Embryonic facial prominence (tissue), 1 donor: ENCODE data around the gene EIF4E1B.

Source experiments
- DNase-seq: peaks from one replicate; pipeline ENCODE4 v3.0.0-alpha.2; 2016; ENCODE audit errors: extremely low spot score

The EIF4E1B gene

DNA sequence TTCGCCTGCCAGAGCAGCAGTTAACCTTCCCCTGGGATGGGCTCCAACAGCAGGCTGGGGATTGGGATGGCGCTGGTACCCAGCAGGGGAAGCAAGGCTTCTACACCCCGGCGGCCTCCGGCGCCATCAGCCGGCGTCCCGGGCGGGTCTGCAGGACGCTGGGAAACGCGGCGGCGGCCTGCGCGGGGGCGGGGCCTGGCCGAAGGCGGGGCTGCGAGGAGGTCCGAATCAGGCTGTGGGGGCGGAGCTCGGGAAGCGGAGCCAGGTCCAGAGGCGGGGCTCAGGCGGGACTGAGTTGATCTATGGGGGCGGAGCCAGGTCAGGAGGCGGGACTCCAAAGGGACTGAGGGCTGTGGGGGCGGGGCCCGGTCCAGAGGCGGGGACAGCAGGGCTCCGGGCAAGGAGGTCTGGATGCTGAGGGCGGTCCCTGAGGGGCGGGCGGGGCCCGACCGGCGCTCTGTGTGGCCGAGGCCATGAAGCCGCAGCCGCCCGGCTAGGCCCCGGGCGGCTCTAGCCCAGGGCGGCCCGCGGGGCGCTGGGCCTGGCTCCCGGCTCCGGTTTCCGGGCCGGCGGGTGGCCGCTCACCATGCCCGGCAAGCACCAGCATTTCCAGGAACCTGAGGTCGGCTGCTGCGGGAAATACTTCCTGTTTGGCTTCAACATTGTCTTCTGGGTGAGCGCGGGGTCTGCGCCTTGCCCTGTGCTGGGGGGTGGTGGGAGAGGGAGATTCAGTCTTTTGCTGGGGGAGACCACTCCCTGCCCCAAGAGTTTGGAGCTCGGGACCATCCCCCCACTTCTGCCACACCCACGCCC is 16.8 kb downstream of the EIF4E1B start, which contains the start of gene TSPAN17:
TSS of gene TSPAN17 (plus strand) at position 455 of the 813 bp plus-strand sequence. CDS start at position 587, 132 bp downstream.
- peak; percentile 95 for DNase-seq

DNA sequence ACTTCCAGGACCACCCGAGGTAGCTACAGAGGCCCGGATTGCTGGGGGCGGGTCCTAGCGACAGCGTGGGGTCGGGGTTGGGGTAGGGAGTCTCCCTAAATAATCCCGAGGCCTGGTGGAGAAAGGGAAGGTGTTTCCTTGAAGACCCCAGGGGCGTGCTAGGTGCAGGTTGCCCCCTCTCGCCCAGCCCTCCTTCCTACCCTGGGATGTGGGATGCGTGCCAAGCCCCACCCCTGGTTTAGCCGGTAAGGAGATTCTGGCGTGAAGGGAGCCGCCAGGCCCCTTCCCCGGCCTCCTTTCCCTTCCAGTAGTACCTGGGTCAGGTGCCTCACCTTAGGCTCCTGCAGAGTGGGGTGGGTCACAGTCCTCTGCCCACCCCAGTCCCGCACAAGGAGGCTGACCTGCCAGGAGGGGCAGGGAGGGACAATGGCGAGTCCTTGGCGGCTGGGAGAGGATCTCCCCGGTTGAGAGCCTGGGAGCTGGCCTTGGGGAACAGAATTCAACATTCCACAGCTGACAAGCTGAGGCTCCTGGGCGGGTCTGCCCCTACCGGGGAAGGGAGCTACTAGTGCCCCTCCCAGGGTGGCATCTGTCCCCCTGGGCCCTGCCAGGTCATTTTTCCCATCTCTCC is 17.5 kb downstream of the EIF4E1B start:
- no peak for DNase-seq

DNA sequence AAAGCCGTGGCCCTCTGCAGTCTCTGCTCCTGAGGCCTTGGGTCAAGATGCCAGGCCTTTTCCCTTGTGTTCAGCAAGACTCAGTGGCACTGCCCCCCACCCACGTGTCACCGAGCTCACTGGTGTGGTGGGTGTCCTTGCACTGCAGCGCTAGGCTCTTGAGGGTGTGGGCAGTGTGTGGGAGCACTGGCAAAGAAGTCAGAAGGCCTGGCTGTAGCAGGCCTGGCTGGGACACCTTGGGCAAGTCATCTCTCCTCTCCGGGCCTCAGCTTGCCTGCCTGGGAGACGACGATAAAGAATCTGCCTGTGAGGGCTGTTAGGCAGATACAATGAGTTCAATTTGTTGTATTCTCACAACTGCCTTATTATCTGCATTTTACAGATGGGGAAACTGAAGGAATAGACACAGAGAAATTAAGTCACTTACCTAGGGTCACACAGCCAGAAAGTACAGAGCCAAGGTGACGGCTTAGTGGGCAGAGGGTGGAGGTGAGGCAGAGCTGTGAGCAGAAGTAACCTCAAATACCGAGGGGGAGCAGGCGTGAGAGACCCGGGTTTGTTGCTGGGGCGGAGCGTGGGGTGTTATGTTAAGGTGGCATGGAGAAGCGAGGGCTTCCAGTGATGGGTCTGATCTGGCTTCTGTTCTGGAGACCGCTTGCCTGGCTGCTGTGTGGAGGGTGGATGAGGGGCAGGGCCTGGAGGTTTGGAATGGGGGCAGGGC is 18.2 kb downstream of the EIF4E1B start:
- DNase-seq: no peak

DNA sequence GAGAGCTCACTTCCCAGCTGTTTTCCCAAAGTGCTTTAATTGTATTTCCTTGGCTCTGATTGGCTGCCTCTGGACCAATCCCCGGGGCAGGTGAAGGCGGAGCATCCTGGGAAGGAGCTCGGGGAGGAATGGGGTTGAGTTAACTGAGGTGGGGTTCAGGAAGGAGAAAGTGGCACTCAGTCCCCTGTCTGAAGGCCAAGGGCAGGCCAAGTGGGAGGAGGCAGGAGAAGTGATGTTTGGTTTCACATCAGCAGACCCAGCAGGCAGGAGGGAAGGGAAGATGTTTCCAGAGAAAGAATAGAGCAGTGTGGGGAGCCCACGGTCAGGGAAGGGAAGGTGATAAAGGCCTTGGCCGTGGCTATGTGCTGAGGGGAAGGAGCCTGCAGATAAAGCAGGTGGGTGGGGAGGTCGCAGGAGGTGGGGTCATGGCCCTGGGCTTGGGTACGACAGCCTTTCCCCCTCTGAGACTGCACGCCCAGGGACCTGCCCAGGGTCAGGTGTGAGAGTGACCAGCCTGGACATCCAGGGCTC is 19.9 kb downstream of the EIF4E1B start:
- no peak for DNase-seq

DNA sequence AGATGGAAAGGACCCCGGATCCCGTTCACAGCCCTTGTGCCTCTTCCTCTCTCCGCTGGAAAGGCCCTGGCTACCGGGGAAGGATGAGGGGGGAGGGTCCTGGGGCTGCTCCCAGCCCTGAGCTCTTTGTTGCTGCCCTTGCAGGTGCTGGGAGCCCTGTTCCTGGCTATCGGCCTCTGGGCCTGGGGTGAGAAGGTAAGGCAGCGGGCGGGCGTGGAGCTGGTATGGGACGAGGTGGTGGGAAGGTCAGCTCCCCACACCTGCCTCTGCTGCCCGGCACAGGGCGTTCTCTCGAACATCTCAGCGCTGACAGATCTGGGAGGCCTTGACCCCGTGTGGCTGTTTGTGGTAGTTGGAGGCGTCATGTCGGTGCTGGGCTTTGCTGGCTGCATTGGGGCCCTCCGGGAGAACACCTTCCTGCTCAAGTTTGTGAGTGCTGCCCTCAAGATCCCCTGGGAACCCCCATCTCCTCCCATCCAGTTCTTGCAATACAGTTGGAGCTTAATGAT is 21.1 kb downstream of the EIF4E1B start:
- DNase-seq: no peak

DNA sequence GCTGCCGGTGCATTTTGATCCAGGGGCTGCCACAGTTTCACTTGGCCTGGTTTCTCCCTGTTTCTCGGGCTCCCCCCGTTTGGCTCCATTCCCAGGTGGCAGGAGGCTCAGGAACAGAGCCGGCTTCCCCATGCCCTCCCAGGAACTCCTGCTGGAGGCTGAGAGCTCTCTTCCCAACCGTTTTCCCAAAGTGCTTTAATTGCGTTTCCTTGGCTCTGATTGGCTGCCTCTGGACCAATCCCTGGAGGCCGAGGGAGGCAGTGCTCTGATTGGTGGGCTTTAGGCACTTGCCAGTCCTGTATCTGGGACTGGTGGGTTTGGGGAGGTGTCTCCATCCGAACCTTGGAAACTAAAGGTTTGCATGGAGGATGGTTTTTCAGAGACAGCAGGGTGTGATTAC is 21.7 kb downstream of the EIF4E1B start:
- no peak for DNase-seq

DNA sequence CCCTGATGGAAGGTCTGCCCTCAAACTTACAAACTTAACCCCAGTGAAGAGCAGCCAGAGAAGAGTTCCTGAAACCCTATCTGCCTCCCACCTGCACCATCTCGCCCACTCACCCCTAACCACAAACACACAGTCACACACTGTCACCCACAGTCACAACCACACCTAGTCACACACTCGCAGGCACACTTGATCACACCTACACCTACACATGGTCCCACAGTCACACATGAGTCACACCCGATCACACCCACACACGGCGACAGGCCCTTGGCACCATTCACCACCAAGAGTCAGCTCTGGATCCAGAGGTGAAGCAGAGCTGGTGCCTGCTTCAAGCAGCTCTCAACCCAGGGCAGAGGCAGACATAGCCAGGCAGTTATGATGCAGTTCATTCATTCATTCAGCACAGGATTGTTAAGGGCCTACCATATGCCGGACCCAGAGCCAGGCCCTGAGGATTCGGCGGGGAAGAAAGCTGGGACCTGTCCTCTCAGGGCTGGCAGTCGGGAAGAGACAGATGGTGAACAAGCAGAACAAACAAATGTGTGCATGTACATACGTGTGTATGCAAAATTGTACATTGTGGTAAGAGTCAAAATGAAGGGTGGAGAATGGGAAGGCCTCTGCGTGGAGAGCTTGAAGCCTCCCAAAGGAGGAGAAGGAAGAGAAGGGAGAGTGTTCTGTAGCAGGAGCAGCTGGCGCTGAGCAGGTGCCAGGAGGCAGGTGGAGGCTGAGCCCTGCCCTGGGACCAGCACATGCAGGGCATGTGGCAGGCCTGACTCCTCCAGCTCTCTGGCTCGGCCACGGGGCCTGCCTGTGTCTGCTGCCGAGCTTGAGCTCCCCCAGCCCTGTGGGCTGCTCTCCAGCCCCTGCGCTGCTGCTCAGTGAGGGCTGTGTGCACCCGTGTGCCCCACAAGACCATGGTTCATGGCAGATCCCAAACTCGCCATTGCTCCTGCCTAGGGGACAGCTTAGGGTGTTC is 23.2 kb downstream of the EIF4E1B start:
- no peak for DNase-seq

DNA sequence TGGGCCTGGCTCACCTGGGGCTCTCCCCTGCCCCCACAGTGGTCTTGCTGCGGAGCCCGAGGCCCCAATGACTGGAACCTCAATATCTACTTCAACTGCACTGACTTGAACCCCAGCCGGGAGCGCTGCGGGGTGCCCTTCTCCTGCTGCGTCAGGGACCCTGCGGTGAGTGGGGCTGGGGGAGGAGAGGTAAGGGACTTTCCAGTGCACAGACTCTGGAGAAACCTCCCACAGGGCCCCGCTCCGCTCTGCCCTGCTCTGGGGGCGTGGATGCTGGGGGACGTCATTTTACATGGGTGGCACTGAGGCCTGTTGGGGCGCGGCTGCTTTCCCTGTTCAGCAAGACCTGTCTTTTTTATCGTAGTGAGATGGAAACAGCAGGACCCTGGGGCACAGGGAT is 24.4 kb downstream of the EIF4E1B start:
- DNase-seq: no peak

DNA sequence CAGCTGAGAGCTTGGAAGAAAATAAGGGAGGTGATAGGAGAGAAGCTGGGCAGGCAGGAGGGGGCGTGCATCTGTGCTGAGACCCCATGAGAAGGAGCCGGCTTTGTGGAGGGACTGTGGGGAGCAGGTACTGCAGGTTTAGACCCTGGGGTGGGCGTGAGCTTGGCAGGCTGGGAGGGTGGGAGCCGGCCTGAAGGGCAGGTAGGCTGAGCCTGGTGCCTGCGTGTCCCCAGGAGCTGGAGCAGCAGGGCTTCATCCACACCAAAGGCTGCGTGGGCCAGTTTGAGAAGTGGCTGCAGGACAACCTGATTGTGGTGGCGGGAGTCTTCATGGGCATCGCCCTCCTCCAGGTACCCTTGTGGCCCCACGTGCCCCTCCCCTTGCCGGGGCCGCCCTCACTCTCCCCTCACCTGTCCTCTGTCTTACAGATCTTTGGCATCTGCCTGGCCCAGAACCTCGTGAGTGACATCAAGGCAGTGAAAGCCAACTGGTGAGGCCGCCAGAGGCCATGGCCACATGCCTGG is 26.1 kb downstream of the EIF4E1B start:
- no peak for DNase-seq

DNA sequence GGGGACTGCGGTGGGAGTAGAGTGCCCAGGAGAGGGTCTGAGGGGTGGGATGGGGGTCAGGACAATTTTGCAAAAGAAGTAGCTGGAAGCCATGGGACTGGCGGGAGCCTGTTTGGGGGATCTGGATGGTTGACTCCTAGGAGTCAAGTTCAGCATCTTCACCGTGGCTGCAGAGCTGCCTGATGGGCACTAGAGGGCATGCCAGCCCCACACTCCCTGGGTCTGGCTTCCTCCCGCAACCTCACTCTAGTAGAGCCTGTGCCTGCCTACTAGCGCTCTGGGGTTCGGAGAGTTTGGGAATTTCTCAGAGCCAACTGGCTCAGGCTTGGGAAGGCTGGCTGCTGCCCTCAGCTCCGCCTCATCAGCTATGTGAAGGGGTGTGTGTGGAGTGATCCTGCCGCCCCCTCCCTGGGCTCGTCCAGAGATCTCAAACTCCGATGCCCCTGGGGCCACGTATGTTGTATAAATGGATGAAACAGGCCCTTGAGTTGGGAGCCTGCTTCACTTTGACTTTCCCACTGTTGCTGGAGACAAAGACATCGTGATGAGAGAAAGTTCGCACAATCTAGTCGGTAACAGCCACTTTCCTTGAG is 27.6 kb downstream of the EIF4E1B start:
- no peak for DNase-seq

DNA sequence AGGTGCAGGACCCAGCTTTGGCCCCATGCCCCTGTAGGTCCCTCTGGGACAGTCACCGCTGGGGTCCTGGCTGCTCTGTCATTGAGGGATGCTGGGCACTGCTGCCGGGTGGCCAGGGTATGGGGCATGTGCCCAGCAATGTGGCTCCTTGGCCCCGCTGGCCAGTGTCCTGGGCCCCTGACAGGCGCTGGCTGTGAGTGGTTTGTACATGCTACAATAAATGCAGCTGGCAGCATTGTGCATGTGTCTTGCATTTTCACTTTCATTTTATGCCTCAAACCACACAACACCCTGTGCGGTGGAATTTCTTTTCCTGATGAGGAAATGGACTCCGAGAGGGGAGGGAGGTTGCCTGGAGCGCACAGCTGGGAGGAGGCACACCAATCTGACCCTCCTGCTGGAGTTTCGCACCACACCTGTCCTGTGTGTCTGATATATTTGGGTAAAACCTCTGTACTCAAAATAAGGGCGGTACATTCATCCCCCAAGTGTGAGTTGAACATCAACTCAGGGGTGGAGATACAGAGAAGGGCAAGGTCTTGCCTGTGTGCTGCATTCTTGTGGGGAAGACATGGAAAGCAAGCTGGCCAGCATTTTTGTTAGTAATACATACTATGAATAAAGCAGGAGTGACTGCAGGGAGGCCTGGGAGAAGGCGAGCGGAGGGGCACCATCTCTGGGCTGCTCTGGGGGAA is 28.5 kb downstream of the EIF4E1B start:
- no peak for DNase-seq

DNA sequence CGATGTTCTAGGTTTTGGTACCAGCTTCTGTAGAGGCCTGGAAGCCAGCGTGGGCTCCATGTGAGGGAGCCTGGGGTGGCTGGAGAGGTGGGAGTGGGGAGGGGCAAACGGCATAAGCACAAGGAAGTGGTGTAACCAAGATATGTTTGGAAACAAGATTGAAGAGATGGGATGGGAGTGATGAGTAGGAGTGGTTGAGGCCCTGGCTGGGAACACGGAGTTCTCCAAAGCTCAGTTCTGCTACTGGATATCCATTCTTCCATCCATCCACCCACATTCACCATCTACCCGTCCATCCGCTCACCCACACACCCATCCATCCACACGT is 29.0 kb downstream of the EIF4E1B start:
- no peak for DNase-seq

DNA sequence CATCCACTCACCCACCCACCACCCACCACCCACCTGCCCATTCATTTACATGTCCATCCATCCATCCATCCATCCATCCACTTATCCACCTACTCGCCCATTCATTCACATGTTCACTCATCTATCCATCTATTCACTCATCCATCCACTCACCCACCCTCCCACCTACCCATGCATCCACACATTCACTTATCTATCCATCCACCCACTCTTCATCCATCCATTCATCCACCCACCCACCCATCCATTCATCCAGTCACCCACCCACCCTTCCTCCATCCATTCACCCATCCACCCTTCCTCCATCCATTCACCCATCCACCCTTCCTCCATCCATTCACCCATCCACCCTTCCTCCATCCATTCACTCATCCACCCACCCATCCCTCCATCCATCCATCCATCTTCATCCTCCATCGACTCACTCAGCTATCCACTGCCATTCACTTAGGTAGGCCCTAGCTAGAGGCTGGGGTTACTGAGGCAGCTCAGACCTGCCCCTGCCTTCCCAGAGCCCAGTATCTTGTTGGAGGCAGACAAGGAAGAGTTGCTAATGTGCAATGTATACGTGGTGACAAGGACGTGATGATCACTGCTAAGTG is 29.5 kb downstream of the EIF4E1B start:
- DNase-seq: no peak

DNA sequence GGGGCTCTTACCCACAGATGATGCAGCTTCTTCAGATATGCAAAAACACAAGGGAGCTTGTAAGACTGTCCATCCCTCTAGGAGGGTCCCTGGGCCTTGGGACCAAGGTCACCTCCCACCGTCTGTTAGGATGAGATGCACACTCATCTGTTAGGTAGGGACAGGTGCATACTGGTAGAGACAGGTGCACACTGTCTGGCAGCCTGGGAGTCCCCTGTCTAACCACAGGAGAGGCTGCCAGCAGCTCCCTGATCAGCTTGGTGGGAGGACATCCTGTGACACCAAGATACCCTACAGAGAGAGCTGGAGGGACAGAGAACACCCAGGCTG is 30.0 kb downstream of the EIF4E1B start:
- DNase-seq: no peak

DNA sequence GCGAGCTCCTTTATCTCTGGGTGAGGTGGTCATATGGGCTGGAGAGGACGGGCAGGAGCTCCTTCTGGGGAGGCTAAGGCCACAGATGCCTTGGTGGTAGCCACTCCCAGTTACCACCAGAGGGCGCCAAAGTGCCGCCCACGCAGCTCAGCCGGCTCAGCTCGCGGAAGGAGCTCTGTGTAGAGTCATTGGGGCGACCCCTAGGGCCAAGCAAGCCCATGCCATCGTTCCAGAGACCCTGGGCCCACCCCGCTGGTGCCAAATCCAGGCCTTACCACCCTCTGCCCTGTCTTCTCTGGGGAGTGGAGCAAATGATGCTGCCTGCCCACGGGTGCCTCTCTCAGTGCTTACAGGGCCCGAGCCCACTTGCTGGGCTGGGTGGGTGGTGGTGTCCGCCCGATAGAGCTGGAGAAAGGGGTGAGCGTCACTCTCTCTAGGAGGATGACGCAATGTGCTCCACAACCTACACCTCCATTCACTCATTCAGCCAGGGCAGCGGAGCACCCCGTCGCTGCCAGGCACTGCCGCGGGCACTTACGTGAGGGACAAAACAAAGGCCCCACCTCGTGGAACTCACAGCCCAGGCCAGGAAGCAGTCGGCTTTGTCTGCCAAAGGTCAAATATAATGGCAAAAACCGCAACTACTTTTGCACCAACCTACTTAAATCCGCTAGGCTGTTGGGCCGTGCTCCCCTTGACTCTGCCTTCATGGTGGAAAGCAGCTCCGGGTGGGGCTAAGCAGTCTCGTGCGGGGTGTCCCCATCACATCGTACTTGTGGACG is 30.6 kb downstream of the EIF4E1B start:
- peak; percentile 42 for DNase-seq

DNA sequence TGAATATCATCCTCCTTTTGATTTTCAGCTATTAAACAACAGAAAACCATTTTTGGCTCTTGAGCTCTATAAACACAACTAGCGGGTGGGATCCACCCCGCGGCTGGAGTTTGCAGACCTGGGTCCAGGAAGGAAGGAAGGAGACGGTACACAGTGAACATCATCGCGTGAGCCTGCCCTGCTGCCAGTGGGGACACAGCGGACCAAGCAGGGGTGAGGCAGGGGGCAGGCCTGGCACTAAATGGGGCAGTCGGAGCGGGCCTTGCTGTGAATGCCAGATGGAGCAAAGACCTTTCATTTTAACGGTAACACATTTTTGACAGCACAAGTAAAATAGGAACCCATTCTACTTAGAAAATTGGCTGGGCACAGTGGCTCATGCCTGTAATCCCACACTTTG is 31.2 kb downstream of the EIF4E1B start:
- DNase-seq: no peak

DNA sequence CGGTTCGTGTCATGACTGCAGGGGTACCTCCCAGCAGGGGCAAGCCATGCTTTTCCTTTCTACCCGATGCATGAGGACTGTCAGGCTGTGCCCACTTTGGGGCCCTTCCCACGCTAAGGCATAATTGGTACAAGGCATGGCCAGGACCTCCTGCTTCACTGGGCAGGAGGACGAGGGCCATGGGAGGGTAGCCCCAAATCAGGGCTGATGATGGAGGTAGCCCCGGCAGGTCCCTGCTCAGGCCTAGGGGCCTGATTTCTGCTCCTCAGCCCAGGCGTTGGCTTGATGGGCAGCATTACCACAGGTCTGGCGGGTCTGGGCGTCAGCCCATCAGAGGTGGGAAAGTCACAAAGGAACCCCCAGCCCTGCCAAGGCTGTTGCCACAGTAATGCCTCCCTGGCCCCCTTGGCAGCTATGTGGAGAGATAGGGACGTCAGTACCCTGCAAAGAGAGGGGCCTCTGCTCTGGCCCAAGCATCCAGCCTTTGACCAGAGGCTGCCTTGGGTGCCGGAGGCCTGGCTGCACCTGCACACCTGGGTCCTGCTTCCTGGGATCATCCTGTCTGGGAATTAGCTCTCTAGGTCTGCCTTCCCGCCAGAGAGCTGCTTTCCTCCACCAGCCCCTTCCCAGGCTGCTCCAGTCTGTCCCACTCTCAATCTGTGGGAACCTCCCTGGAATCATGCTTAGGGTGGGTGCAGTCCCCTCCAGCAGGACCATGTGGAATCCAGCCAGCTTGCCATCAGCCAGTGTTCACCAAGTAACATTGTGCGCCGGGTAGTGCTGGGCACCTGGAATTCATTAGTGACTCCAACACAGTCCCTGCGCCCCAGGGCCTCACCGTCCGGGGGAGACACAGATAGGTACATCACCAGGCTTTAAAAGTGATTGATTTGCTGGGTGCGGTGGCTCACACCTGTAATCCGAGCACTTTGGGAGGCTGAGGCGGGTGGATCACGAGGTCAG is 32.2 kb downstream of the EIF4E1B start:
- no peak for DNase-seq

DNA sequence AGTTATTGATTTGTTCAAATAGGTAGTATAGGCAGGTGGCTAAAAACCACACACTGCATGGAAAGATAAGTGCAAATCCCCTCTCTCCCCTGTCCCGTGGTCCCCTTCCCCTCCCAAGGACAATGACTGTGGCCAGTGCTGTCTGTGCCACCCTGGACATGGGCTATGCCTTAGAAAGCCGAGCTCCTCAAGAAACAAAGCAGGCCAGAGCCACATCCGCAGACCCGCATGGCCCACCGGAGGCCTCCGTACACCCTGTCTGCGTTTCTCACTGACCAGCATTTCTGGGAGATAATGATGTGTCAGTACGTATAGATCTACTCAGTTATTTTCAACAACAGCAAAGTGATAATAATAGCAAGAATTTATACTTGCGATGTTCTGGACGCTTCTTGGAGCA is 33.1 kb downstream of the EIF4E1B start:
- no peak for DNase-seq
